GM21786 (cell line): ENCODE results near the gene OR6K3.
"Not testable (repeated sequence)": the region's sequence is repeated elsewhere in the genome, so short reads cannot be mapped to it uniquely, and the experiment has no call there.

Source experiments
- ATAC-seq: cut with Tn5 transposase; IDR thresholded peaks from one replicate; pipeline ENCODE4 v1.9.1; 2021; ENCODE audit not compliant: unreplicated experiment

OR6K3 gene

GRCh38 chr1:158720620-158721019 lies at the start of gene OR6K3:
TSS of gene OR6K3 (minus strand) at chr1:158720720. CDS start at chr1:158718115, 2,605 bp downstream.
- ATAC-seq, result no peak

GRCh38 chr1:158754420-158754819 lies 33.9 kb upstream of the OR6K3 start, which contains the start of gene OR6K6:
TSS of gene OR6K6 (plus strand) at chr1:158754720. CDS start at chr1:158754888, 168 bp downstream.
- ATAC-seq, result no peak

GRCh38 chr1:158752155-158752712 lies 31.7 kb upstream of the OR6K3 start:
- no peak for ATAC-seq

- ATAC-seq, result no peak
These were observed 15.3 kb upstream of the OR6K3 start for GRCh38 chr1:158735848-158736247.

GRCh38 chr1:158732524-158732923 lies 12.0 kb upstream of the OR6K3 start:
- no peak for ATAC-seq

GRCh38 chr1:158731707-158732106 lies 11.2 kb upstream of the OR6K3 start:
- no peak for ATAC-seq

GRCh38 chr1:158730453-158730852 lies 9.9 kb upstream of the OR6K3 start:
- no peak for ATAC-seq

GRCh38 chr1:158728510-158729225 lies 8.1 kb upstream of the OR6K3 start:
- ATAC-seq, result no peak

- no peak for ATAC-seq
These were observed 3.9 kb upstream of the OR6K3 start for GRCh38 chr1:158724442-158724841.

- ATAC-seq, result no peak
These were observed 856 bp downstream of the OR6K3 start for GRCh38 chr1:158719664-158720063.

- no peak for ATAC-seq
These were observed 3.2 kb downstream of the OR6K3 start for GRCh38 chr1:158717344-158717743.

- ATAC-seq, result no peak
These were observed 4.2 kb downstream of the OR6K3 start for GRCh38 chr1:158716335-158716734.

- no peak for ATAC-seq
These were observed 5.8 kb downstream of the OR6K3 start for GRCh38 chr1:158714754-158715153.

GRCh38 chr1:158711098-158711497 lies 9.4 kb downstream of the OR6K3 start:
- ATAC-seq, result no peak

- ATAC-seq, result no peak
These were observed 14.4 kb downstream of the OR6K3 start for GRCh38 chr1:158706096-158706495.

- ATAC-seq, result no peak
These were observed 20.0 kb downstream of the OR6K3 start, which contains the start of gene OR6K2 for GRCh38 chr1:158700552-158700951. TSS of gene OR6K2 (minus strand) at chr1:158700652. CDS start at chr1:158700652, 0 bp downstream.

GRCh38 chr1:158694596-158694995 lies 25.9 kb downstream of the OR6K3 start:
- no peak for ATAC-seq

- no peak for ATAC-seq
These were observed 28.2 kb downstream of the OR6K3 start for GRCh38 chr1:158692356-158692755.

- ATAC-seq, result no peak
These were observed 28.6 kb downstream of the OR6K3 start for GRCh38 chr1:158691907-158692306.

GRCh38 chr1:158691149-158691548 lies 29.4 kb downstream of the OR6K3 start:
- not testable (repeated sequence) for ATAC-seq

- no peak for ATAC-seq
These were observed 30.6 kb downstream of the OR6K3 start for GRCh38 chr1:158689875-158690274.

GRCh38 chr1:158689110-158689509 lies 31.4 kb downstream of the OR6K3 start:
- ATAC-seq, result no peak

- ATAC-seq, result not testable (repeated sequence)
These were observed 32.2 kb downstream of the OR6K3 start for GRCh38 chr1:158688343-158688742.
